Uterus (tissue), 4 donors: ENCODE data around the gene DYNC1LI2. TPM values are rescaled to one million over a fixed set of nuclear protein-coding genes. Genes with fewer than 3 reads are reported as not detected.
A peak's percentile ranks its signal among the peaks of the same experiment; 100 is the strongest.

Experiments
- DNase-seq, 2 donors: peaks; one replicate each; pipeline ENCODE4 v3.0.0-alpha.2; 2019 to 2020
- H3K27ac ChIP-seq, 2 donors: fragments of 200-600 bp; sonication (generic); 1 replicate in 1 of 2; 2 replicates in 1 of 2; pipeline ENCODE4 v1.5.1; 2016 to 2018
- H3K27me3 ChIP-seq, 2 donors: fragments of 200-600 bp; sonication (generic); one replicate each; pipeline ENCODE4 v1.5.1; 2018 to 2019; ENCODE audit warnings: control low read depth in 1 of 2
- H3K36me3 ChIP-seq, 2 donors: fragments of 200-600 bp; sonication (generic); one replicate each; pipeline ENCODE4 v1.5.1; 2019; ENCODE audit warnings: control low read depth in 1 of 2
- H3K4me1 ChIP-seq, 2 donors: fragments of 200-600 bp; sonication (generic); one replicate each; pipeline ENCODE4 v1.5.1; 2018 to 2019; ENCODE audit warnings: control low read depth in 1 of 2
- H3K4me3 ChIP-seq, 2 donors: fragments of 200-600 bp; sonication (generic); 1 replicate in 1 of 2; 2 replicates in 1 of 2; pipeline ENCODE4 v1.5.1; 2018 to 2019; ENCODE audit warnings: mild to moderate bottlenecking in 1 of 2
- H3K9me3 ChIP-seq, 2 donors: fragments of 200-600 bp; sonication (generic); one replicate each; pipeline ENCODE4 v1.5.1; 2019; ENCODE audit warnings: control low read depth in 1 of 2
- POLR2A ChIP-seq, 2 donors: fragments of 450-650 bp; IDR thresholded peaks; one replicate each; pipeline ENCODE4 v1.6.1; 2016; ENCODE audit warnings: antibody characterized with exemption in 2 of 2, mild to moderate bottlenecking in 1 of 2, moderate library complexity in 1 of 2
- intact Hi-C: fragments of 100-400 bp; cut with DNase I; formaldehyde crosslinking; loops from one replicate; pipeline ENCODE4 v1.15.1; 2023; ENCODE audit warnings: low total_unique reads
- total RNA-seq, 4 donors: library from RNA; depleted of rRNA in 3 of 4; stranded (reverse); fragments of >200 nt in 3 of 4; gene quantifications; one replicate each; pipeline versions ENCODE4 v1.1.0 to v1.2.4, GENCODE V29; 2014 to 2023
- TF ChIP-seq, protein P1 (sequence below), 4 experiments: fragments of 200-600 bp in 2 of 4; fragments of 450-650 bp in 2 of 4; sonication (generic) in 2 of 4; IDR thresholded peaks; one replicate each; pipeline ENCODE4 v1.5.1; 2016 to 2019; ENCODE audit warnings: antibody characterized with exemption in 4 of 4, mild to moderate bottlenecking in 2 of 4, moderate library complexity in 1 of 4
- donor health status: DM: yes; HTN: yes; CAD: no.

DYNC1LI2 gene
- total RNA-seq, 4 donors from 2014 or later, result 109 to 279 (median 151) TPM

- Histone ChIP-seq H3K27ac (no peak overlapping the region), H3K9me3 (peaks cover 0 to 3% of the 10 kb centered on the region in 2 donors), H3K4me1 (no peaks in the 10 kb centered on the region), H3K4me3 (no peak overlapping the region), H3K27me3 (no peaks in the 10 kb centered on the region), H3K36me3 (no peaks in the 10 kb centered on the region)
- no peak for DNase-seq
- intact Hi-C loops, result no loop called here
- no peak for TF ChIP-seq POLR2A (IDR thresholded peaks at IDR 0.05)
- TF ChIP-seq, protein P1, sequence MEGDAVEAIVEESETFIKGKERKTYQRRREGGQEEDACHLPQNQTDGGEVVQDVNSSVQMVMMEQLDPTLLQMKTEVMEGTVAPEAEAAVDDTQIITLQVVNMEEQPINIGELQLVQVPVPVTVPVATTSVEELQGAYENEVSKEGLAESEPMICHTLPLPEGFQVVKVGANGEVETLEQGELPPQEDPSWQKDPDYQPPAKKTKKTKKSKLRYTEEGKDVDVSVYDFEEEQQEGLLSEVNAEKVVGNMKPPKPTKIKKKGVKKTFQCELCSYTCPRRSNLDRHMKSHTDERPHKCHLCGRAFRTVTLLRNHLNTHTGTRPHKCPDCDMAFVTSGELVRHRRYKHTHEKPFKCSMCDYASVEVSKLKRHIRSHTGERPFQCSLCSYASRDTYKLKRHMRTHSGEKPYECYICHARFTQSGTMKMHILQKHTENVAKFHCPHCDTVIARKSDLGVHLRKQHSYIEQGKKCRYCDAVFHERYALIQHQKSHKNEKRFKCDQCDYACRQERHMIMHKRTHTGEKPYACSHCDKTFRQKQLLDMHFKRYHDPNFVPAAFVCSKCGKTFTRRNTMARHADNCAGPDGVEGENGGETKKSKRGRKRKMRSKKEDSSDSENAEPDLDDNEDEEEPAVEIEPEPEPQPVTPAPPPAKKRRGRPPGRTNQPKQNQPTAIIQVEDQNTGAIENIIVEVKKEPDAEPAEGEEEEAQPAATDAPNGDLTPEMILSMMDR (IDR thresholded peaks at IDR 0.05), result no peak
These were observed 39.8 kb downstream of the DYNC1LI2 start for GRCh38 chr16:66711581-66711980.

GRCh38 chr16:66706506-66706880, 44.9 kb downstream of the DYNC1LI2 start:
- DNase-seq, result no peak
- H3K4me3 ChIP-seq, result no peak overlapping the region
- no peaks in the 10 kb centered on the region for H3K27me3 ChIP-seq

DNA sequence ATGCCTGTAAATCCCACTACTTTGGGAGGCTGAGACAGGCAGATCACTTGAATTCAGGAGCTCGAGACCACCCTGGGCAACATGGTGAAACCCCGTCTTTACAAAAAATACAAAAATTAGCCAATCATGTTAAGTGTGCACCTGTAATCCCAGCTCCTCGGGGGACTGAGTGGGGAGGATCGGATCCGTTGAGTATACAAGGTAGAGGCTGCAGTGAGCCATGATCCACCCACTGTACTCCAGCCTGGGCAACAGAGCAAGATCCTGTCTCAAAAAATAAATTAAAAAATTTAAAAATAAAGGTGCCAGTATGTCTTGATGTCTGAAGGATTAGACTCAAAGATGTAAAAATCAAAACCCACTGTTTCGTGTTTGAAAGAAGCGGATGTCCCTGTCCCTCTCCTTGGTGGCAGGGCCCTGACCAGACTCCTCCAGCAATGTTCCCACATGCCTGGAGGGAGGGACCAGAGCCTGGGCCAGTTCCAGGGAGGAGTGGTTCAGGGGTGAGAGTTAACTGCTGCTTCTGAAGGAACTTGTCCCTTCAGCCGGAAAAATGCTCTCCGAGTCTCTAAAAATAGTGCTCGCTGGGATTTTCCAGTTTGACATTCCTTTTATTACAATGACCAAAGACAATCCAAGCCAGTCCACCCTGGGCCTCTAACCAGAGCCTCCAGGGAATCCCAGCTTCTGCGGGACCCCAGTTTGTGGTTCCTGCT, 45.5 kb downstream of the DYNC1LI2 start:
- intact Hi-C loops, result no loop called here
- Histone ChIP-seq H3K9me3 (no peaks in the 10 kb centered on the region), H3K27ac (peak overlapping the region; percentile 44 to 72), H3K4me1 (peaks cover 0 to 7% of the 10 kb centered on the region in 2 donors), H3K4me3 (no peak overlapping the region), H3K27me3 (no peaks in the 10 kb centered on the region), H3K36me3 (no peaks in the 10 kb centered on the region)
- peak; percentile 48 to 56 for DNase-seq
- TF ChIP-seq POLR2A (IDR thresholded peaks at IDR 0.05), result no peak
- TF ChIP-seq, protein P1 (IDR thresholded peaks at IDR 0.05), result no peak

More at GRCh38 chr16:66706506-66706880, 44.9 kb downstream of the DYNC1LI2 start:
- TF ChIP-seq, protein P1 (IDR thresholded peaks at IDR 0.05), result no peak
- no peak for TF ChIP-seq POLR2A (IDR thresholded peaks at IDR 0.05)
- H3K9me3 ChIP-seq, result peaks cover 0 to under 1% of the 10 kb centered on the region in 2 donors
- peak overlapping the region; percentile 44 to 72 for H3K27ac ChIP-seq
- no peaks in the 10 kb centered on the region for H3K36me3 ChIP-seq
- H3K4me1 ChIP-seq, result peaks cover 0 to 7% of the 10 kb centered on the region in 2 donors
- intact Hi-C loops, result no loop called here

DNA sequence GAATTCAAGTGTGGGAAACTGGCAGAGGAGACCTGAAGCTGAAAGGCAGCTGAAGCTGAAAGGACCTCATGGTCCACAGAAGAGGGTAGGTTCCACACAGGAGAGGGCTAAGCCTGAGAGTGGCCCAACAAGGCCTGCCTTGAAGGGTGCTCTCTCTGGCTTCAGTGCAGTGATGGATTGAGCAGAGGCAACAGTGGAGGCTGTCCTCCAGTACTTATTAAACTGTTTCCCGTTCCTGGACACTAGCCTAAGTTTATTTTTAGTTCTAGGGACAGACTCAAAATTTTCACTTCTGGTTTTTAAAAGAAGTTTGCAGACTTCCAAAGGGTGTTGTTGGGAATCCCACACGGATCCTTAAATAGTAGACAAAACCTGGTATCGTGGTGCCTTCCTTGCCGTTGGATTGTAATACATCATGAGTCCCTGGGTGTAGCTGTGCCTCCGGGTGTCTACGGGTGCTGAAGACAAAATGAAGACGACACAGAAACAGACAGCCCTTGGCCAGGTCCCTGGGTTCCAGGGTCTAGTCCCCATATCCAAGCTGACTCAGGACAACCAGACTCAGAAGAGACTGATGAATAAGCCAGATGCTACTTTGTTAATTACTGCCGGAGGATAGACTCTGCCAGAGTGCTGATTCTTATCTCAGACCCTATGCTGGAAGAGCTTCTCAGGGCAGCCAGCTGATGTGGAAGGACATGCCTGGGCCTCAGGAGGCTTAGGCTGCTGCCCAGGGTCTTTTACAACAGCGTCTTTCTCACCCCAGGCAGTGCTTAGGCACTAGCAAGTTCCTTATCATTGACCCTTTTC, 47.8 kb downstream of the DYNC1LI2 start:
- no peak overlapping the region for H3K4me3 ChIP-seq
- TF ChIP-seq POLR2A (IDR thresholded peaks at IDR 0.05), result no peak
- TF ChIP-seq, protein P1 (IDR thresholded peaks at IDR 0.05), result no peak
- peaks cover 0 to 7% of the 10 kb centered on the region in 2 donors for H3K4me1 ChIP-seq
- intact Hi-C loops, result no loop called here
- H3K27me3 ChIP-seq, result no peaks in the 10 kb centered on the region
- H3K27ac ChIP-seq, result peak overlapping the region; percentile 5 to 49
- H3K36me3 ChIP-seq, result no peaks in the 10 kb centered on the region
- DNase-seq, result no peak
- H3K9me3 ChIP-seq, result no peaks in the 10 kb centered on the region

- no peaks in the 10 kb centered on the region for H3K9me3 ChIP-seq
- DNase-seq, result no peak
- no peak for TF ChIP-seq POLR2A (IDR thresholded peaks at IDR 0.05)
- TF ChIP-seq, protein P1 (IDR thresholded peaks at IDR 0.05), result no peak
- no peak overlapping the region for H3K4me3 ChIP-seq
- no peaks in the 10 kb centered on the region for H3K36me3 ChIP-seq
- no peaks in the 10 kb centered on the region for H3K27me3 ChIP-seq
- intact Hi-C loops, result no loop called here
- no peak overlapping the region for H3K27ac ChIP-seq
- H3K4me1 ChIP-seq, result peaks cover 0 to 7% of the 10 kb centered on the region in 2 donors
These were observed 49.9 kb downstream of the DYNC1LI2 start for GRCh38 chr16:66701516-66701915.
